Measurements from ENCODE around the gene EXOC6.
"Not testable (repeated sequence)": the region's sequence is repeated elsewhere in the genome, so short reads cannot be mapped to it uniquely, and the experiment has no call there.

DNA sequence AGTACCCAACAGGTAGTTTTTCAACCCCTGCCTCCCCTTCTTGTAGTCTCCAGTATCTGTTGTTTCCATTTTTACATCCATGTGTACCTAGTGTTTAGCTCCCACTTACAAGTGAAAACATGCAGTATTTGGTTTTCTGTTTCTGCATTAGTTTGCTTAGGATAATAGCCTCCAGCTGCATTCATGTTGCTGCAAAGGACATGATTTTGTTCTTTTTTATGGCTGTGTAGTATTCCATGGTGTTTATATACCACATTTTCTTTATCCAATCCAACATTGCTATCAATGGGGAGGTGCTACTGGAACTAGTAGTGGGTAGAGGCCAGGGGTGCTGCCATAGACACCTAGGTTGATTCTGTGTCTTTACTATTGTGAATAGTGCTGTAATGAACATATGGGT lies 104.3 kb downstream of the EXOC6 start:
- TF ChIP-seq, protein P1, sequence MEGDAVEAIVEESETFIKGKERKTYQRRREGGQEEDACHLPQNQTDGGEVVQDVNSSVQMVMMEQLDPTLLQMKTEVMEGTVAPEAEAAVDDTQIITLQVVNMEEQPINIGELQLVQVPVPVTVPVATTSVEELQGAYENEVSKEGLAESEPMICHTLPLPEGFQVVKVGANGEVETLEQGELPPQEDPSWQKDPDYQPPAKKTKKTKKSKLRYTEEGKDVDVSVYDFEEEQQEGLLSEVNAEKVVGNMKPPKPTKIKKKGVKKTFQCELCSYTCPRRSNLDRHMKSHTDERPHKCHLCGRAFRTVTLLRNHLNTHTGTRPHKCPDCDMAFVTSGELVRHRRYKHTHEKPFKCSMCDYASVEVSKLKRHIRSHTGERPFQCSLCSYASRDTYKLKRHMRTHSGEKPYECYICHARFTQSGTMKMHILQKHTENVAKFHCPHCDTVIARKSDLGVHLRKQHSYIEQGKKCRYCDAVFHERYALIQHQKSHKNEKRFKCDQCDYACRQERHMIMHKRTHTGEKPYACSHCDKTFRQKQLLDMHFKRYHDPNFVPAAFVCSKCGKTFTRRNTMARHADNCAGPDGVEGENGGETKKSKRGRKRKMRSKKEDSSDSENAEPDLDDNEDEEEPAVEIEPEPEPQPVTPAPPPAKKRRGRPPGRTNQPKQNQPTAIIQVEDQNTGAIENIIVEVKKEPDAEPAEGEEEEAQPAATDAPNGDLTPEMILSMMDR (IDR thresholded peaks at IDR 0.05) = not testable (repeated sequence)
- TF ChIP-seq POLR2A (IDR thresholded peaks at IDR 0.05) = not testable (repeated sequence)
